GM19395 (cell line): ENCODE data around the gene TMEM204.

Source experiments
- ATAC-seq: cut with Tn5 transposase; IDR thresholded peaks from one replicate; pipeline ENCODE4 v1.9.1; 2021; ENCODE audit warnings: mild to moderate bottlenecking, moderate library complexity; ENCODE audit not compliant: unreplicated experiment

Gene TMEM204

DNA sequence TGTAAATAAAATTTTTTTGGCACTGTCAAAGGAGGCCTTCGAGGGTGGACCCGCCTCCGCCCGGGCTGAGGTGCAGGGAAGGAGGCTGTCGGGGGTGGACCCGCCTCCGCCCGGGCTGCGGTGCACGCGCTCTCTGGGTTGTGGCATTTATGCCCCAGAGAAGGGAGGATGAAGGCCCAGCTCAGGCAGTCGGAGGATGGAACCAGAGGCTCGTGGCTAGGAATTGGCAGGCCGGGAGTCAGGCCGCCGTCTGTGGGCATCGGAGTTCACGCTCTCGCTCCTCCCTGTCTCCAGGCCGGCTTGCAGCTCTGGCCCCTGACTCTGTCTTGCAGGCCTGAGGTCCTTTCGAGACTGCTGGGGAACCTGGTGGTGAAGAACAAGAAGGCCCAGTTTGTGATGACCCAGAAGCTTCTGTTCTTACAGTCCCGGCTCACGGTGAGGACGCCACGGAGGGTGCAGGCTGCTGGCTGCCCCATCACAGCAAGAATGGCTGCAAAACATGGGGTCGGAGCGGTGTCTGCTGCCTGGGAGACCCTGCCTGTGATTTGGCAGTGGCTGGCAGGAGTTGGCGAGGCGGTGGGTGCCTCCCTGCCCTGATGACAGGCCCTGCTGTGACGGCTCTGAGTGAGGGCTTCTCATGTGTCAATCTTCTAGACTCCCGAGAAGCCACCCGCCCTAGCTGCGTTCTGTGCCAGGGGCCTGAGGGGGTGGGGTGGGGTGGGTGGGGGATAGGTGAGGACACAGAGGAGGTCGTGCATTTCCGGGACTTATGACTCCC is 34.4 kb upstream of the TMEM204 start:
- ATAC-seq = no peak

DNA sequence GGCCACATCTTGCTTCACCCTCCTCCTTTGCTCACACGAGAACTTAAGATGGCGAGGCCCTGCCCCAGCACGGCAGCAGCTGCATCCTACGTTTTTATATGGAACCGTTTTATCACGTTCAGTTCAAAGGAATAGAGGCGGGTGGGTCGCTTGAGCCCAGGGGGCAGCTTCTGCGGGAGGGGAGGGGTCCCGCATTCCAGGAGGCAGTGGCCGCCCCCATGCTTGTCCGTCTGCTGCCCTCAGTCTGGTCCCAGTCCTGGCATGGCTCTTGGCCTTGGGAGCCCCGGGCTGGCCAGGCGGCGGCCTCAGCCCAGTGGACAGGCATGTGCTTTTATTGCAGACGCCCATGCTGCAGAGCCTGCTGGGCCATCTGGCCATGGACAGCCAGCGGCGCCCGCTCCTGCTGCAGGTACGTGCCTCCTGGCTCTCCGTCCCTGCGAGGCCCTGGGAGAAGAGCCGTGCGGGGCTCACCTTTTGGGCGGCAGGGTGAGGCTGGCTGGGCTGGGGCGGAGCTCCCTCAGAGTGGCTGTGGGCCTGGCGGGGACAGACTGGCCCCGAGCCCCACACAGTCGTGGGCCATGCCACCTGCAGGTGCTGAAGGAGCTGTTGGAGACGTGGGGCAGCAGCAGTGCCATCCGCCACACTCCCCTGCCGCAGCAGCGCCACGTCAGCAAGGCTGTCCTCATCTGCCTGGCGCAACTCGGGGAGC is 33.6 kb upstream of the TMEM204 start:
- no peak for ATAC-seq

DNA sequence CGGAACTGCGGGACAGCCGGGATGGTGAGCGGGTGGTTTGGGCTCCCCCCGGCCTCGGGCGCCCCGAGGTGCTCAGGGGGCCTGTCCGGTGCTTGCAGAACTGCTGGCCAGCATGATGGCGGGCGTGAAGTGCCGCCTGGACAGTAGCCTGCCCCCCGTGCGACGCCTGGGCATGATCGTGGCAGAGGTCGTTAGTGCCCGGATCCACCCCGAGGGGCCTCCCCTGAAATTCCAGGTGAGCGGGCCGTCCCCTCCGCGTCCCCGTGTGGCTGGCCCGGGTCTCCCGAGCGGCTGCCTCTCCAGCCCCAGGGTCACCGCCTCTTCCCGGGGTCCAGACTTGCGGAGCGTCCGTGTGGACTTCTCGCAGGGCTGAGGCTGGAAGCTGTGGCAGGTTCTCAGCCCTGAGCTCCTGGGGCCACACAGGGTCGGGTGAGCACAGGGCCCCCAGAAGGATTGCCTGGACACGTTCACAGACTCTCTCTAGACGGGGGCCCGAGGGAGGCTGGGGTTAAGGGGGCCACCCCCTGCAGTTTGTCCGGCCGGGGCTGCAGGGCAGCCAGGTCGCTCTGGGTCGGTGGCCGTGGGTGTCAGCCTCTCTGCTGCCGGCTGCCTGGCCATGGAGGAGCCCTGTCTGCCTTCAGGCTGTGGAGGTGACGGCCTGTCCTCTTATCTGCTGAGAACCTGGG is 32.9 kb upstream of the TMEM204 start:
- ATAC-seq = no peak

DNA sequence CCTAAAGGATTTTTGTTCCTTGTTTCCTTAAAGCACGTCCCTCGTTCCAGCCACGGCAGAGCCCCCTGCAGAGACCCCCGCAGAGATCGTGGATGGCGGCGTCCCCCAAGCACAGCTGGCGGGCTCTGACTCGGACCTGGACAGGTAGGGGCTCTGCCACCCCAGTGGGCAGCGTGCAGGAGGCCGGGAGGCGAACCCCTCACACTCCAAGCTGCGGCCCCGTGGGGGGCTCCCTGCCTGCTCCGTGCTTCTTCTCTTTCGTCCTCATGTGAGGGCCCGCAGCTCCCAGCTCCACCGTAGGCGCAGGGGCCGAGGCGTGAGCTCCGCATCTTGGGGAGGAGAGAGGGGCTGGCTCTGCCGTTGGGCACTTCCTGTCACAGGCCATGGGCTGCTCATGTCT is 31.8 kb upstream of the TMEM204 start:
- ATAC-seq = no peak

DNA sequence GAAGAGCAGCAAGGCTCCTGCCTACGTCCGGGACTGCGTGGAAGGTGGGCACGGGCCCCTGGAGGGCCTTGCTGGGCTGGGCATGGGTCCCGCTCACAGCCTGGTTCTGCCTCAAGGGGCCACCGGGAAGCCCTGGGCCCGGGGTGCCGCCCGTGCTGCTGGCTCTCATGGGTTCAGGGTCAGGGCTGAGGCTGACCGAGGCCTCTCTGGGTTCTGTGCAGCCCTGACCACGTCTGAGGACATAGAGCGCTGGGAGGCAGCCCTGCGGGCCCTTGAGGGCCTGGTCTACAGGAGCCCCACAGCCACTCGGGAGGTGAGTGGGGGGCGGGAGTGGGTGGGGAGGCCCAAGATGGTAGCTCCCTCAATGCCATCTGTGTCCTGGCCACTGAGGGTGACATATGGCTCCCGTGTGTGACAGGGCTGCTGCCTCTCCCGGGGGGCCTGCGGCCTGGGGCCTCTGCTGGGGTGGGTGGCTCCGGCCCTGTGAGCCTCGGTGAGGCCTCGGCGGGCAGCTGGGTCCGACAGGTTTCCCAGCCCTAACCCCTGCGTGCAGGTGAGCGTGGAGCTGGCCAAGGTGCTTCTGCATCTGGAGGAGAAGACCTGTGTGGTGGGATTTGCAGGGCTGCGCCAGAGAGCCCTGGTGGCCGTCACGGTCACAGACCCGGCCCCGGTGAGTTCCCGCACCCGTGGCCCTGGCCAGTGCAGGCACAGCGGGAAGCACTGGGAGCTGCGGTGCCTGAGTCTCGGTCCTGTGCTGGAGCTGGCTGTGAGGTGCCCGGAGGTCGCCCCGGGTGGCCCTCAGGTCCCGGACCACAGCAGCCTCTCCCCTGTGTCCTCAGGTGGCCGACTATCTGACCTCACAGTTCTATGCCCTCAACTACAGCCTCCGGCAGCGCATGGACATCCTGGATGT is 31.1 kb upstream of the TMEM204 start:
- no peak for ATAC-seq

DNA sequence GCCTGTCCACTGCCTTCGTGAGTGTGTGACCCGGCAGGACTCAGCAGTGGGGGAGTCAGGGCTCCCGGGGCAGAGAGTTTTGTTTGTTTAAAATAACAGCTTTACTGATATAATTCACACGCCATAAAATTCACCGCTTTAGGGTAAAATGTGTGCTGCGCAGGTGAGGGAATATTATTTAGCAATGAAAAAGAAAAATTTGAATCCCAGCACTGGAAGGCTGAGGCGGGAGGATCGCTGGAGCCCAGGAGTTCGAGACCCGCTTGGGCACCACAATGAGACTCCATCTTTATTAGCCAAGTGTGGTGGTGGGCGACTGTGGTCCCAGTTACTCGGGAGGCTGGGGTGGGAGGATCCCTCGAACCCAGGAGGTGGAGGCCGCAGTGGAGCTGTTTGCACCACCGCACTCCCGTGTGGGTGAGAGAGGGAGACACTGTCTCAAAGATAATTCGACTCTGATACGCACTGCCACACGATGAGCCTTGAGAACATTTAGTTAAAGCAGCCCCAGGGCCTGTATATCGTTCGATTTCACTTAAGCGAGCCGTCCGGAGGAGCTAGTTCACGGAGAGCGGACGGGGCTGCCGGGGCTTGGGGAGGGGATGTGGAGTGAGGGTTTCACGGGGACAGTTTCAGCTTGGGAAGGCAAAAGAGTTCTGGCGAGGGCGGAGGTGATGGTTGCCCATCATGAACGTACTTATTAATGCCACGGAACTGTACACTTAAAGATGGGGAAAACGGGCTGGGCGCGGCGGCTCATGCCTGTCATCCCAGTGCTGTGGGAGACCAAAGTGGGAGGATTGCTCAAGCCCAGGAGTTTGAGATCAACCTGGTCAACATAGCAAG is 30.1 kb upstream of the TMEM204 start:
- ATAC-seq = no peak

DNA sequence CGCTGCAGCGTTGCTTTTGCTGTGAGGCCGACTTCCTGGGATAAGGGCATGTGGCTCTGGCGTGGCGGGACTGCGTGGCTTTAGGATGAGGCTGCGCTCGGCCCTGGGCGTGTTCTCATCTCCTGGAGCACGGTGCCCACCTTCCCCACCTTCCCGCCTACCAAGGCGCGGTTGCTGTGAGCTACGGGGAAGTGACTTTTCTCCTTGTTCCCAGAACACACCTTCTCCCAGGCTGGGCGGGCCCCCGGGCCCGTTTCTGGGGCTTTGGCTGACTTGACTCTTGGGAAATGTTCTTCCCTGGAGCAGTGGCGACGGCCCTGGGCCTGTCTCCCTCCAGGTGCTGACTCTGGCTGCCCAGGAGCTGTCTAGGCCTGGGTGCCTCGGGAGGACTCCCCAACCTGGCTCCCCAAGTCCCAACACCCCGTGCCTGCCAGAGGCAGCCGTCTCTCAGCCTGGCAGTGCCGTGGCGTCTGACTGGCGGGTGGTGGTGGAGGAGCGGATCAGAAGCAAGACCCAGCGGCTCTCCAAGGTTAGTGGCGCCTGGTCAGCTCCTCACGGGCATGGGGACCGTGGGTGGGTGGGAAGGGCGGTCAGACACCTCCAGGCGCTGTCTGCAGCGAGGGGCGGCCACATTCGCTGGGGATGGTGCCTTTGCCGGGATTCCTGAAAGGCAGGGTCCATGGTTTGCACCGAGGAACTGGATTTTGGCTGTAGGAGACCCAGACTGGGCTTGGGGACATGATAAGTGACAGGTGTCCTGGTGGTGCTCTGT is 28.2 kb upstream of the TMEM204 start:
- no peak for ATAC-seq

DNA sequence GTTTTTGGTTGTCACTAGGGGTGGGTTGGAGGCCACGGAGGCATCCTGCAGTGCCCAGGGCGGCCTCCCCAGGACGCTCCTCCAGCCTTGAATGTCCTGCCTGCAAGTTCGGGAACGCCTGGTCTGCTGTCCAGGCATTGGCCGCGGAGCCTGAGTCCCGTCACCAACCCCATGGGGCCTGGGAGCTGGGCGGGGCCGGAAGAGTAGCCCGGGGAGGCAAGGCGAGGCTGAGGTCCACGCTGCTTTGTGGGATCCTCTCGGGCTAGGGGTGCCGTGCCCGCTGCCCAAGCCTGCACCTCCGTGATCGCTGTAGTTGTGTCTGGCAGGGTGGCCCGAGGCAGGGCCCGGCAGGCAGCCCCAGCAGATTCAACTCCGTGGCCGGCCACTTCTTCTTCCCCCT is 27.6 kb upstream of the TMEM204 start:
- ATAC-seq = no peak

DNA sequence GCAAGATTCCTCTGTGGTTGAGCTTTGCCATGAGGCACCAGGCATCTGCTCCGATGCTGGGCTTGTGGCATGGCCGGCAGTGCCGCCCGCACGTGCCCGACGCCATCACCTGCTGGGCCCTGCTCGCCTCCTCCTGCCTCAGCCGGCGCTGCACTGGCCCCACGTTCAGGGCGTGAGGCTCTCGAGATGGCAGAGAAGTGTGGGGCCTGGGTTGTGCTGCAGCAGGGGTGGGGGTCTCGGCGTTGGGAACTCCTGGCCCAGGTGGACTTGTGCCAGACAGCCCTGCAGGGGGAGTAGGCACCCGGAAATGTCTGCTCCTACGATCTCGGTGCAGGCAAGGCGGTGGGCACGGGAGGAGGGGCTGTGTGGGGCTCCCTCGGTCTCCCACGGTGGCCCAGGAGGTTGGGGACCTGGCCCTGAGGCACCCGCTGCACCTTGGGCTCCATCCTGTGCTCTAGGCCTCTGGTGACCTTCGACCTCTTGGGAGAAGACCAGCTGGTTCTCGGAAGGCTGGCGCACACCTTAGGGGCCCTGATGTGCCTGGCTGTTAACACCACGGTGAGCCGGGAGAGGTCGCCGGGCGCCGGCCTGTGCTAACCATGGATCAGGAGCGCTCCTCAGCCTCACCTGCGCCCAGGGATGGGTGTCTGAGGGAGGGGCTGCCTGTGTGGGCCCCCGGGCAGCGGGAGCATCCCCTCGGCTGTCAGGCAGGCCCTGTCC is 26.8 kb upstream of the TMEM204 start:
- ATAC-seq = no peak

DNA sequence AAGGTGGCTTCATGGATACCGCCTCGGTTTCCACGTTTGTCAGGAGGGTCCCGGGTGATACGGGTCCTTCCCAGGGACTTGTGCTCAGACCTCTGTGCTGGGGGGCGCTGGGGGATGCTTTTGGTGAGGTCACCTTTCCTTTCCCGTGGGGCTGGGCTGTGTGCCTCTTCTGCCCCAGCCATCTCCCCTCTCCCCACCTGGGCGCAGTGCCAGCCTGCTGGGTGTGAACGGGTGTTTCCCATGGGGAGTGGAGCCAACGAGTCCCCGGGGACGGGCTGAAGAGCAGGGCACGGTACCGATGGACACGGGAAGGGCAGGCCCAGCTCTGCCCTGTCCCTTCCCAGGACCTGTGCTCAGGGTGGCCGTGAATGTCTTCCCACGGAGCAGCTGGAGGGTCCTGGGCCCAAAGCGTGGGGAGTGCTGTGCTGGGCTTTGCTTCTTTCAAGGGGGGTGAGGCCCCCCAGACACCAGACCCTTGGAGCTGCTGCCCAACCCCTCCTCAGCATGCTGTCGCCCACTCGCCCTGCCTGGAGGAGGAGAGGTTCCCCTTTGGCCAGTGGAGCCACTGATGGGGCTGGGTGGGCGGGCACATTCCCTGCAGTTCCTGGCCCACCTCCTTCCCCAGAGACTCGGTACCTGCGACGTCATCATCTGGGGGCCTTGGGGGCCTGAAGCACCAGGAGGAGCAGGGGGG is 24.8 kb upstream of the TMEM204 start:
- ATAC-seq = no peak

DNA sequence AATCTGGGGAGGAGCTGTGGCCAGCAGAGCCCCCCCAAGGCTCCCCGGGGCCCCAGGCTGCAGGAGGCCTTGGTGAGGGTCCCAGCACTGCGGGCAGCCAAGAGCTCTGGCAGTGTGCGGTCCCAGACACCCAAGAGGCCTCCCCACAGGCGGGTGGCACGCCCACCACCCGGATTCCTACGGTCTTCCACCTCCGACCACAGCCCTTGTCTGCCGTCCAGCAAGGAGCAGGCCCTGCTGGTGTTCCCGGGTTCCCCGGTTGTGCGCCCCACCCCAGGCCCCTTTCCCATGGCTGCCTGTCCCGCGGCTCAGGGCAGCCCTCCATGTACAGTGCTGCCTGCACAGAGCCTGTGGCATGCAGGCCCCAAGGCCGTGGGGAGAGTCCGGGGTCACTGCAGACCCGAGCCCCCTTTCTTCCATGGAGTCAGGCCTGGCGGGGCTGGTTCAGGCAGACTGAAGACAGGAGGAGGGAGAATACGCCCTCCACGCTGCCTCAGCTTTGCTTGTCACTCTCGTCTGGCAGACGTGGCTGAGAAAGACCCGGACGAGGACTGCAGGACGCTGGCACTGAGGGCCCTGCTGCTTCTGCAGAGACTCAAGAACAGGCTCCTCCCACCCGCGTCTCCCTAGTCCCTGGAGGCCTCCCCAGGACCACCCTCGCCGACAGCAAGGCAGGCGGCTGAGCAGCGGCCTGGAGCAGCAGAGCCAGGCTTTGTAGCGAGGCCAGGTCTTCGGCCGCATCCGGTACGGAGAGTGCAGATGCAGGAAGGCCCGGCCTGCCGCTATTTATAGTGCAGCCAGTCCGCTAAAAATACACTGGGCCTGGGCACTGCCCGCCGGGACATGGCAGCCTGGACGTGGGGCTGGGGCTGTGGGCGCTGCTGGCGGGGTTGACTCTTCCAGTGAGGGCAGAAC is 23.9 kb upstream of the TMEM204 start:
- no peak for ATAC-seq

DNA sequence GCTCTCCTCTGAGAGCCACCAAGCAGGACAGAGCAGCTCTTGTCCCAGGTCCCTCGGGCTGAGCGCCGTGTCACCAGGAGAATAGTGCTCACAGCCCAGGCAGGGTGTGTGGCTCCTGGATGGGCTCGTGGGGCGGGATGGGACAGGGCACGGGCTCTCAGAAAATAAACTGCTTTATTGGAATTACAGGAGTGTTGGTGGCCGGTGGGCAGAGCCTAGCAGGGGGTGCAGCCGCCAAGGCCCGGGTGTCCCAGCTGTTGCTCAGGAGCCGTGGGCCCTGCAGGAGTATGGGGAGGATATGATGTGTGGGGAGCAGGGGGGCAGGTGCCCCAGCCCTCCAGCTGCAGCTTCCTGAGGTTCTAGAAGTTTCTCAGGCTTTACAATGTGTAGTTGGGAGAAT is 23.2 kb upstream of the TMEM204 start:
- no peak for ATAC-seq

DNA sequence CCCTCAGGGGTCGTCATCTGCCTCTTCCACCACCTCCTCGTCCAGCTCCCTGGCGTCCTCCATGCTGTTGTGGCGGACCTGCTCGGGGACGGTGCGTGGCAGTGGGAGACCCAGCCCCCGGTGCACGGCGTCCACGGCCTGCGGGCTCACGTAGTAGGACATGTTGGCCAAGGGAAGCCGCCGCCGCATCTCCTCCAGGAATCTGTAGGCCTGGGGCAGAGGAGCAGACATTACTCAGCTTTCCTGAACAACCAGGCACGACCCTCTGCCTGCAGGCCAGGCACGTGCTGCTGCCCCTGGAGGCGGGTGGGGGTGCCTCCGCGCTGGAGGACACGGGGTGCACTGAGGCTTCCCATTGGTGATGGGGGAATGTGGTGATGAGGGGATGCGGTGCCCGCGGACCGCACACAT is 22.5 kb upstream of the TMEM204 start:
- ATAC-seq = no peak

DNA sequence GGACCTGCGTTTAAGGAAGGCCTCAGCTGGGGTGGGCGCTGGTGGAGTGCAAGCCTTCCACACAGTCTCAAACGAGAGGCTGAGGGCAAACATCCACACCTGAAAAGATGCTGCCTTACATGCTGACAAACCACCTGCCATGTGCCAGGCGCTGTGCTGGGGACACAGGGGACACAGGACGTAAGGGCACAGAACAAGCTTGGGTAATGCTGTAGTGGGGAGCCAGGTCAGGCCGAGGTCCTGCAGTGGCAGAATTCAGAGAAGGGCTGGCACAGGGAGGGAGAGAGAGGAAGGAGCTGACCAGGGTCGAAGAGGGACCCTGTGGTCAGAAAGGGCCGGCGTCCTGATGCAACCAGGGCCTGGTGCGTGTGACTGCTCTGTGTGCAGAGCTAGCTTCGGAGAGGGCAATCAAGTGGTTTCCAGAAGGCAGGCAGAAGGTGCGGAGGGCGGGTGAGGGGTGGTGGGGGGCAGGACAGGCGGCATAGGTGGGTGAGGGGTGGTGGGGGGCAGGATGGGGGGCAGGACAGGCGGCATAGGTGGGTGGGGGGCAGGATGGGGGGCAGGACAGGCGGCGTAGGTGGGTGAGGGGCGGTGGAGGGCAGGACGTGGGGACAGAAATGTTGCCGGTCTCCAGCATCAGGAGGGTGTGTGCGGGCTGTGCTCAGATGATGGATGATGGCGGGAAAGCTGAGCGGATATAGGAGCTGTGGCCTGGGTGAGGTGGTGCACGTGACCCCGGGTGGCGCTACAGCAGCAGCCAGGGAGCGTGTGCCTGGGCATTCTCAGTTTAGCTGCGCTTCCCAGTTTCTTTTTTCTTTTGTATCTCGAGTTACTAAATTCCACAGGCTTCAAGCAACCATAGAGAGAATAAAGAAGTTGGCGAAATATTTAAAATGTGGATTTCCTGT is 21.6 kb upstream of the TMEM204 start:
- no peak for ATAC-seq

DNA sequence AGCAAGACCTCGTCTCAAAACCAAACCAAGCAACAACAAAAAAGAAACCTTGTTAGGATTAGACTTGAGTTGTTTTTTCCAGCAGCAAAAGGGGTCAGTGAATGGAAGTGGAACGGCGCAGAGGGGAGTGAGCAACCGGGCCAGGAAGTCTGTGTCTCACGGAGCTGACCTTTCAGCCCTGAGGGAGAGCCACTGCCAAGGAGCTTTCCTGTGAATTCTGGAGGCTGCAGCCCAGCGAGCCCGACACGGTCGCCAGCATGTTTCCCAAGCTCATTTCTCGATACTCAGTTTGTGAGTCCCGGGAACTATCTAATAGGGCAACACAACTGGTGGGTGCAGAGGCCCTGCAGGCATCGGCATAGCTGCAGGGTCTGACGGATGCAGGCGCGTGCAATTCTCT is 20.7 kb upstream of the TMEM204 start:
- ATAC-seq = no peak

DNA sequence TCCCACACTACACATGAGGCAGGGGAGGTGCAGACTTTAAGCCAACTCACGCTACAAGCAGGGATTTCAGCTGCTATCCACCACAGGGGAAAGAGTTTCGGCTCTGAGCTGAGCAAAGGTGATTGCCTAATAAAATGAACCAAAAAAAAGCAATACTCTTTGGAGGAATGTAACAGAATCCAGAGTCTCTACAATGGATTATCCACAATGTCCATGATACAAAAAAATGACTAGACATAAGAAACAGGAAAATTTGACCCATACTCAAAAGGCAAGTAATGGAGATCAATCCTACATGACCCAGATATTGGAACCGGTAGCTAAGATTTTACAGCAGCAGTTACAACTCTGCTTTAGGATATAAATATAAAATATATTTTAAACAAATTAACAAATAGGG is 19.0 kb upstream of the TMEM204 start:
- ATAC-seq = no peak
